ENCODE results near the gene OPA1.

GRCh38 chr3:193688834-193689714, 96.1 kb downstream of the OPA1 start:
- TF ChIP-seq, protein P1, sequence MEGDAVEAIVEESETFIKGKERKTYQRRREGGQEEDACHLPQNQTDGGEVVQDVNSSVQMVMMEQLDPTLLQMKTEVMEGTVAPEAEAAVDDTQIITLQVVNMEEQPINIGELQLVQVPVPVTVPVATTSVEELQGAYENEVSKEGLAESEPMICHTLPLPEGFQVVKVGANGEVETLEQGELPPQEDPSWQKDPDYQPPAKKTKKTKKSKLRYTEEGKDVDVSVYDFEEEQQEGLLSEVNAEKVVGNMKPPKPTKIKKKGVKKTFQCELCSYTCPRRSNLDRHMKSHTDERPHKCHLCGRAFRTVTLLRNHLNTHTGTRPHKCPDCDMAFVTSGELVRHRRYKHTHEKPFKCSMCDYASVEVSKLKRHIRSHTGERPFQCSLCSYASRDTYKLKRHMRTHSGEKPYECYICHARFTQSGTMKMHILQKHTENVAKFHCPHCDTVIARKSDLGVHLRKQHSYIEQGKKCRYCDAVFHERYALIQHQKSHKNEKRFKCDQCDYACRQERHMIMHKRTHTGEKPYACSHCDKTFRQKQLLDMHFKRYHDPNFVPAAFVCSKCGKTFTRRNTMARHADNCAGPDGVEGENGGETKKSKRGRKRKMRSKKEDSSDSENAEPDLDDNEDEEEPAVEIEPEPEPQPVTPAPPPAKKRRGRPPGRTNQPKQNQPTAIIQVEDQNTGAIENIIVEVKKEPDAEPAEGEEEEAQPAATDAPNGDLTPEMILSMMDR (IDR thresholded peaks at IDR 0.05) = no peak
- no peak for TF ChIP-seq ZFX (IDR thresholded peaks at IDR 0.05; ENCODE audit: borderline replicate concordance)

Measured in 22Rv1 (cell line).